Small intestine (tissue), 7 donors: Measurements from ENCODE around the gene CDC45. TPM values are rescaled to one million over a fixed set of nuclear protein-coding genes. Genes with fewer than 3 reads are reported as not detected.

Experiments
- DNase-seq, 2 donors: peaks; one replicate each; pipeline versions ENCODE4 v3.0.0 to v3.0.0-alpha.2; 2013
- FAIRE-seq: peaks from 2 replicates; lab custom pipeline; 2012; peaks lifted over from hg19 to GRCh38; lab: Jason Lieb, UNC
- H3K27ac ChIP-seq, 3 donors: one replicate each; pipeline ENCODE4 v1.5.1; 2013; ENCODE audit warnings: low read length in 2 of 3, mild to moderate bottlenecking in 2 of 3, control low read depth in 1 of 3, inconsistent platforms in 1 of 3, low read depth in 1 of 3, moderate library complexity in 1 of 3
- H3K27me3 ChIP-seq, 3 donors: one replicate each; pipeline ENCODE4 v1.6.1; 2013; ENCODE audit warnings: low read length in 3 of 3, inconsistent platforms in 1 of 3; ENCODE audit not compliant: control insufficient read depth in 3 of 3, insufficient read depth in 3 of 3
- H3K36me3 ChIP-seq, 3 donors: one replicate each; pipeline ENCODE4 v1.6.1; 2013; ENCODE audit warnings: low read length in 3 of 3, inconsistent platforms in 1 of 3, low read depth in 1 of 3, mild to moderate bottlenecking in 1 of 3, moderate library complexity in 1 of 3; ENCODE audit not compliant: control insufficient read depth in 3 of 3, insufficient read depth in 2 of 3
- H3K4me1 ChIP-seq, 3 donors: one replicate each; pipeline ENCODE4 v1.6.1; 2013; ENCODE audit warnings: low read length in 2 of 3, inconsistent platforms in 1 of 3, low read depth in 1 of 3, mild to moderate bottlenecking in 1 of 3, moderate library complexity in 1 of 3; ENCODE audit not compliant: control insufficient read depth in 3 of 3, insufficient read depth in 2 of 3
- H3K4me3 ChIP-seq, 3 donors: one replicate each; pipeline ENCODE4 v1.5.1; 2013; ENCODE audit warnings: low read length in 3 of 3, control low read depth in 1 of 3, inconsistent platforms in 1 of 3, low read depth in 1 of 3, mild to moderate bottlenecking in 1 of 3, moderate library complexity in 1 of 3
- H3K9me3 ChIP-seq, 2 donors: one replicate each; pipeline ENCODE4 v1.6.1; 2013; ENCODE audit warnings: low read depth in 1 of 2, low read length in 1 of 2; ENCODE audit not compliant: control insufficient read depth in 2 of 2, insufficient read depth in 1 of 2
- WGBS, 3 donors: extraction: QIAGEN DNeasy Blood & Tissue Kit; methylation state at CpG; one replicate each; pipeline ENCODE4 v1.1.7; 2013; 5-methylcytosine and 5-hydroxymethylcytosine counted together
- polyA plus RNA-seq, 4 donors: library from polyadenylated mRNA; stranded (reverse) in 3 of 4; unstranded in 1 of 4; fragments of 200-250 nt in 3 of 4; fragments of 120-200 nt in 1 of 4; gene quantifications; one replicate each; pipeline versions ENCODE4 v1.2.1 to v1.2.3, GENCODE V29; 2013
- donor health status: healthy with polysubstance abuse.
- donor health status: control.
- donor health status: control.
- donor health status: Bipolar disorder and iron deficiency.
- donor health status: healthy.

CDC45 gene
- polyA plus RNA-seq, 4 donors = 2.2 to 13.8 (median 5.6) TPM

DNA sequence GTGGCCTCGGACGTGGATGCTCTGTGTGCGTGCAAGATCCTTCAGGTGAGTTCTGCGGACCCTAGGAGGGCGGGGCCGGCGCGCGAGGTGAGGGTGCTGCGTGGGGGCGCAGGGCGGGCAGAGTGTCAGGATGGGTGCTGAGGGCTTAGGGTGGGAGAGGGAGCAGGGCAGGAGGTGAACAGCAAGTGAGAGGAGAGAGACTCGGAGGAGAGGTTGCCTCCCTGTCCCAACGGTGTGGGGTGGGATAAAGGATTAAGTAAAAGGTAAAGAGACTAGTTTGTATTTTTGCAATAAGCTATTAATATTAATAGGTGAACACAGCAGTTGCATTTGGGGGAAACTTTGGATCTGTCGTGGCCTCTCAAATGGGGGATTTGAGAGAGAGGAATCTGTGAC lies 451 bp downstream of the CDC45 start:
- 0 to 1% (median 1%) methylated on average over 15 of the region's 15 CpGs for WGBS, 3 donors
- Histone ChIP-seq H3K4me1 (peaks cover 0 to 6% (median 0%) of the 10 kb centered on the region in 3 donors), H3K36me3 (peaks cover under 1 to 10% (median 2%) of the 10 kb centered on the region in 3 donors), H3K9me3 (no peaks in the 10 kb centered on the region), H3K27ac (no peak overlapping the region), H3K4me3 (peak overlapping the region; percentile 31 to 68 (median 46)), H3K27me3 (no peaks in the 10 kb centered on the region)
- FAIRE-seq (no peak), DNase-seq (no peak)

DNA sequence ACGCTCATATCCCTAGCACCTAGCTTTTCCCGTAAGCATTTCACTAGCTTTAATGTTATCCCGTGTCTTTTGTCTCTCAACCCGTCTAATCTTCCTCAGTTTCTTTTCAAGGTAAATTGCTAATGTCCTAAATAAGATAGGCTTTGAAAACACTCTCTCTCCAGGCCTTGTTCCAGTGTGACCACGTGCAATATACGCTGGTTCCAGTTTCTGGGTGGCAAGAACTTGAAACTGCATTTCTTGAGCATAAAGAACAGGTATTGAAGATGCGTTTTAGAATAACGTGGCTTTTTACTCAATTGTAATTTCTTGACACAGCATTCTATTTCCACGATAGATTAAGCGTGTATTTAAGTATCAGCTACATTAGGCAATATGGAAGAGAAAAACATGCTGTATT lies 1.1 kb downstream of the CDC45 start:
- H3K9me3 ChIP-seq = no peaks in the 10 kb centered on the region
- 57 to 71% (median 58%) methylated on average over 10 of the region's 10 CpGs for WGBS, 3 donors
- H3K4me3 ChIP-seq = no peak overlapping the region

DNA sequence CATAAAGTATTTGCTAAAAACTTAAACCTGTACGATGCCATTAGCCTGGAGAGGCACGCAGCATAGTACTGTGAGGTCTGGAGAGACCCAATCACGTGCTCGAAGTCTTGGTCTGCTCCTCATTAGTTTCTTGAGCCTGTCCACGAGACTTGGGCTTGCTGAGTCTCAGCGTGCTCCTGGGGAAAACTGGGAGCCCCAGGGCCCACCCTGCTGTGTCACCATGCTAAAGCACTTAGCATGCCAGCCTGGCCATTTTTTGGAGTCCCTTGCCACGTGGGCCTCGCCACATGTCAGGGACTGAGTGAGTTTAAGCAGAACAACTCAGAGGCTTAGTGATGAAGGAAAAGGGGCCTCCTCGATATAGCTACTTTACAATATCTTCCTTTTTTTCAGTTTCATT lies 2.6 kb downstream of the CDC45 start:
- Histone ChIP-seq H3K4me3 (no peak overlapping the region), H3K27me3 (no peaks in the 10 kb centered on the region), H3K27ac (no peak overlapping the region), H3K9me3 (no peaks in the 10 kb centered on the region), H3K4me1 (peaks cover 0 to 6% (median 0%) of the 10 kb centered on the region in 3 donors), H3K36me3 (peaks cover 0 to 11% (median 2%) of the 10 kb centered on the region in 3 donors)
- FAIRE-seq (no peak), DNase-seq (no peak)
- WGBS, 3 donors = 91 to 95% (median 94%) methylated on average over 9 of the region's 9 CpGs

More for the DNA sequence above, 1.1 kb downstream of the CDC45 start:
- DNase-seq = no peak
- peaks cover 0 to 6% (median 0%) of the 10 kb centered on the region in 3 donors for H3K4me1 ChIP-seq
- FAIRE-seq = no peak
- H3K27ac ChIP-seq = no peak overlapping the region
- H3K27me3 ChIP-seq = no peaks in the 10 kb centered on the region
- peaks cover 2 to 12% (median 2%) of the 10 kb centered on the region in 3 donors for H3K36me3 ChIP-seq

DNA sequence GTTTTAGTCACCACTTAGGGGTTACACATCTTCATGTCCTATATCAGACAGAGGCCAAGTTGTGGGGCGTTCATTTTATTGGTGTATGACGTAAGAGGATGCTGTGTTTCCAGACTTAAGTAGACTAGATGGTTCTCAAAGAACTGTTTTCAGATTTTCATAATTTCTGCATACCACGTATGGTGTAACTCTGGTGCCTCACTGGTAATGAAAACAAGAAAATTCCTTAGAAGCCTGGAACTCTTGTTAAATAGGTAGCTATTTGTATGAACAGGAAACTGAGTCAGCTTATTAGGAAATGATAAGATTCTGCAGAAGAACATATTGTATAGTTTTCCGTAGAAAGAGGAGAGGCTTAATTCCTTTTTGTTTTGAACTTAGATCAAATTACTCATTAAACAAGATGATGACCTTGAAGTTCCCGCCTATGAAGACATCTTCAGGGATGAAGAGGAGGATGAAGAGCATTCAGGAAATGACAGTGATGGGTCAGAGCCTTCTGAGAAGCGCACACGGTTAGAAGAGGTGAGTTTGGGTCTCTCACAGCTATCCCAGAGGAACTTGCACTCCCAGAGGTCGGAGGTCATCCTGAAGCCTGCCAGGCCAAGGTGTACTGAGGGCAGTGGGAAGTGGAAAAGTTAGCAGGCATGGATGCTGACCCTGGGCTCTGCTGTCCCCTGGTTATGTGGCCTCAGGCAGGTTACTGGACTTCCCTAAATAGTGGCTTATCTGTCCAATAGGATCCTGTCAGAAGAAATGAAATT lies 3.9 kb downstream of the CDC45 start:
- Histone ChIP-seq H3K27ac (no peak overlapping the region), H3K27me3 (no peaks in the 10 kb centered on the region), H3K4me1 (peaks cover 0 to 2% (median 0%) of the 10 kb centered on the region in 3 donors), H3K9me3 (no peaks in the 10 kb centered on the region), H3K36me3 (peaks cover 0 to 11% (median 2%) of the 10 kb centered on the region in 3 donors), H3K4me3 (no peak overlapping the region)
- FAIRE-seq (no peak), DNase-seq (no peak)
- WGBS, 3 donors = 82 to 89% (median 87%) methylated on average over 8 of the region's 8 CpGs

DNA sequence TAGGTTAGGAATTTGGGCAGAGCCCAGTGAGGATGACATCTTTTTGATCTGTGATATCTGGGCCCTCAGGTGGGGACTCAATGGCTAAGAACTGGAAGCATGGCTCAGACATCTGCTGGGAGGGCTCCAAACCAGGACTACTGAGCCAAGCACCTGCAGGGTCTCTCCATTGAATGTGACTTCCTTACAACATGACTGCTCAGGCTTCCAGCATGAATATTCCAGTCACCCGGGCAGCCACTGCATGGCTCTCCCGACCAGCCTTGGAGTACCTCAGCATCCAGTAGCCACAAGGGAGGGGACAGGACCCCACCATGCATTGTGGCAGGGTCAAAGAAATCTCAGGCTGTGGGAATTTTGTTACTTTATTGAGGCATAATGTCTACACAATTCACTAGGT lies 8.6 kb downstream of the CDC45 start:
- H3K36me3 ChIP-seq = peaks cover 0 to 14% (median 2%) of the 10 kb centered on the region in 3 donors
- no peak for DNase-seq
- 98 to 100% (median 99%) methylated on average over 2 of the region's 2 CpGs for WGBS, 3 donors

DNA sequence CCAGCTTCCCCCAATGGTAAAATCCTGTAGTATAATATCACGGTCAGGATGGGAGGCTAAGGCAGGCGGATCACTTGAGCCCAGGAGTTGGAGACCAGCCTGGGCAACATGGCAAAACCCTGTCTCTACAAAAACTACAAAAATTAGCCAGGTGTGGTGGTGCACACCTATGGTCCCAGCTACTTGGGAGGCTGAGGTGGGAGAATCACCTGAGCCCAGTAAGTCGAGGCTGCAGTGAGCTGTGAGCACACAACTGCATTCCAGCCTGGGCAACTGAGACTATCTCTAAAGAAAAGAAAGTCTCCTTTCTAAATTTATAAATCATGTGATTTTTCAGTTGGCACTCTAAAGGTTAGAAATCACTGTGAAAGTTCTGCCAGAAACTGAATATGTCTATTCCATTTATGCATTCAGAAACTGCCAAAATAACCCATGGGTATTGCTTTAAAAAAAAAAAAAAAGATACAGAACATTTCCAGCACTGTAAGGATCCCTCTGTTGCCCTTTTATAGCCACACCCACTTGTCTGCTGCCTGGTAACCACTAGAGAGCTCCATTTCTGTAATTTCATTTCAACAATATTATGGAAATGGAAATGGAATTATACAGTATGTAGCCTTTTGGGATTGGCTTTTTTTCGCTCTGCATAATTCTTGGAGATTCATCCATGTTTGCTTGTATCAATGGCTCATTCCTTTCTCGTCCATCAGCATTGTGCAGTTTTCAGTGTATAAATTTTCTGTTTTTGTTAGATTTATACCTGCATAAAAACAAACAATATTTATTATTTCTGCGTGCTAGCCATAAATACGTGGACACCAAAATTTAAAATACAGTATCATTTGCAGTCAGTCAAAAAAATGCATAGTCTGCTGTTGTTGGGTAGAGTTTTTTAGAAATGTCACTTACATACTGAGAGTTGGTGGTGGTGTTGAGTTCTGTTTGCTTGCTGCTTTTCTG lies 9.4 kb downstream of the CDC45 start:
- no peak overlapping the region for H3K27ac ChIP-seq
- FAIRE-seq (no peak), DNase-seq (peak; percentile 15 to 26)
- H3K36me3 ChIP-seq = peaks cover 0 to 15% (median 2%) of the 10 kb centered on the region in 3 donors
- 91 to 93% (median 91%) methylated on average over 7 of the region's 7 CpGs for WGBS, 3 donors
- H3K4me3 ChIP-seq = no peak overlapping the region
- H3K9me3 ChIP-seq = no peaks in the 10 kb centered on the region
- no peaks in the 10 kb centered on the region for H3K4me1 ChIP-seq
- no peaks in the 10 kb centered on the region for H3K27me3 ChIP-seq

More for the DNA sequence above, 8.6 kb downstream of the CDC45 start:
- Histone ChIP-seq H3K9me3 (no peaks in the 10 kb centered on the region), H3K27me3 (no peaks in the 10 kb centered on the region), H3K4me1 (no peaks in the 10 kb centered on the region), H3K27ac (no peak overlapping the region), H3K4me3 (no peak overlapping the region)
- no peak for FAIRE-seq

DNA sequence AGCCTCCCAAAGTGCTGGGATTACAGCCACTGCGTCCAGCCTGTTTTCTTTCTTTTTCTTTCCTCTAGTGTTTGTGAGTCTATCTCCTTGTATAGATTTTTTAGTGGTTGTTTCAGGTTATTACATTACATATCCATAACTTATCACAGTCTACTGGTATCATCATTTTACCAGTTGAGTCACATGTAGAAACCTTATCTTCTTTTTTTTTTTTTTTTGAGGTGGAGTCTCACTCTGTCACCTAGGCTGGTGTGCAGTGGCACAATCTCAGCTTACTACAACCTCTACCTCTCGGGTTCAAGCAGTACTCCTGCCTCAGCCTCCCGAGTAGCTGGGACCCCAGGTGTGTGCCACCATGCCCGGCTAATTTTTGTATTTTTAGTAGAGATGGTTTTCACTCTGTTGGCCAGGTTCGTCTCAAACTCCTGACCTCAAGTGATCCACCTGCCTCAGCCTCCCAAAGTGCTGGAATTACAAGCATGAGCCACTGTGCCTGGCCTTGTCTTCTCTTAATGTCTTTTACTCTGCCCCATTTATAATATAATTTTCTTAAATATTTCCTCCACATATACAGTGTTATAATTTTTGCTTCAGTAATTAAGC lies 11.0 kb downstream of the CDC45 start:
- WGBS, 3 donors = 92 to 97% (median 94%) methylated on average over 5 of the region's 5 CpGs

More for the DNA sequence above, 11.0 kb downstream of the CDC45 start:
- Histone ChIP-seq H3K9me3 (no peaks in the 10 kb centered on the region), H3K4me3 (no peak overlapping the region), H3K27ac (no peak overlapping the region), H3K4me1 (no peaks in the 10 kb centered on the region), H3K36me3 (peaks cover 0 to 16% (median 0%) of the 10 kb centered on the region in 3 donors), H3K27me3 (no peaks in the 10 kb centered on the region)
- DNase-seq (no peak), FAIRE-seq (no peak)
